Upper lobe of left lung (tissue), 4 donors: ENCODE measurements around the gene ZNF443.
"Not testable (repeated sequence)": the region's sequence is repeated elsewhere in the genome, so short reads cannot be mapped to it uniquely, and the experiment has no call there.

Experiments used
- CTCF ChIP-seq, 6 experiments: fragments of 450-650 bp in 4 of 6; fragments of 200-600 bp in 2 of 6; sonication (generic) in 2 of 6; IDR thresholded peaks; one replicate each; pipeline ENCODE4 v1.5.1; 2016 to 2019; ENCODE audit warnings: antibody characterized with exemption in 6 of 6
- EP300 ChIP-seq, 4 donors: sonication (generic); formaldehyde crosslinking; IDR thresholded peaks; one replicate each; pipeline ENCODE4 v1.5.1; 2017; ENCODE audit warnings: antibody characterized with exemption in 4 of 4, control low read depth in 2 of 4
- POLR2A ChIP-seq, 4 donors: fragments of 450-650 bp; IDR thresholded peaks; one replicate each; pipeline ENCODE4 v1.5.1; 2016 to 2017; ENCODE audit warnings: antibody characterized with exemption in 4 of 4, mild to moderate bottlenecking in 2 of 4
- POLR2AphosphoS5 ChIP-seq, 2 donors: sonication (generic); formaldehyde crosslinking; IDR thresholded peaks; one replicate each; pipeline ENCODE4 v1.5.1; 2017; ENCODE audit warnings: antibody characterized with exemption in 2 of 2

- not testable (repeated sequence) for TF ChIP-seq POLR2AphosphoS5, CTCF, EP300, POLR2A (IDR thresholded peaks at IDR 0.05)
Observed at GRCh38 chr19:12464139-12464538, 23.3 kb upstream of the ZNF443 start.
